GM12891 (cell line): ENCODE measurements around the gene ATP5PF.

Experiments used
- POLR2A ChIP-seq: IDR thresholded peaks from 2 replicates; pipeline ENCODE4 v1.6.1; 2011; ENCODE audit warnings: low read depth, low read length, control low read depth
- POLR2AphosphoS5 ChIP-seq: IDR thresholded peaks from 2 replicates; pipeline ENCODE4 v1.6.1; 2011; ENCODE audit warnings: low read depth, low read length, control low read depth
- TAF1 ChIP-seq: IDR thresholded peaks from 2 replicates; pipeline ENCODE4 v1.6.1; 2011; ENCODE audit warnings: low read depth, low read length, control low read depth

DNA sequence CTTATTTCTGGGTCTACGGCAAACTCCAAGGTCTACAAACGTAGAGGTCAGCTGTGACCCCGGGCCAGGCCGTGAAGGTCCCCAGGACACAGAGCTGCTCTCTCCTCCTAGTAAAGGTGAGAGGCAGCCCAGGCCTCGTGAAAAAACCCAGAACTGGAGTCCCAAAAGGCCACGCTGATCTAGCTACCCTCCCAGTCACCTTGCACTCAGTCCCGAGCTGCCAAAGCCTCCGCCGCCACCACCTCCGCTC, 125 bp downstream of the ATP5PF start:
- no peak; the same call in 1 of the 2 replicates for TF ChIP-seq POLR2AphosphoS5
- no peak; the same call in 1 of the 2 replicates for TF ChIP-seq POLR2A
- TF ChIP-seq TAF1: no peak; the same call in 1 of the 2 replicates
